Activated CD4-positive, alpha-beta memory T cell treated with anti-CD3 and anti-CD28 coated beads for 36 hours (primary cell): ENCODE data around the gene CDH24. TPM values are rescaled to one million over a fixed set of nuclear protein-coding genes. Genes with fewer than 3 reads are reported as not detected.
A peak's percentile ranks its signal among the peaks of the same experiment; 100 is the strongest.

ENCODE experiments used
- CTCF ChIA-PET: fragments of 350-600 bp; sonication (Branson Sonifier 250); formaldehyde crosslinking; loops from one replicate; lab custom pipeline; 2021; ENCODE audit warnings: antibody characterized with exemption, inconsistent platforms; lab: Charles Lee
- POLR2A ChIA-PET: fragments of 350-600 bp; sonication (Branson Sonifier 250); formaldehyde crosslinking; loops from one replicate; lab custom pipeline; 2021; ENCODE audit warnings: antibody characterized with exemption; lab: Charles Lee
- DNase-seq: peaks from one replicate; pipeline ENCODE4 v3.0.0-alpha.2; 2020
- H3K27ac Mint-ChIP-seq: one replicate; pipeline ENCODE4 v1.8.0; 2021; ENCODE audit warnings: mixed read lengths
- H3K27me3 Mint-ChIP-seq: one replicate; pipeline ENCODE4 v1.8.0; 2021; ENCODE audit warnings: mixed read lengths
- H3K36me3 Mint-ChIP-seq: one replicate; pipeline ENCODE4 v1.8.0; 2021; ENCODE audit warnings: mixed read lengths
- H3K4me1 Mint-ChIP-seq: one replicate; pipeline ENCODE4 v1.8.0; 2021; ENCODE audit warnings: low read depth, mixed read lengths
- H3K4me3 Mint-ChIP-seq: one replicate; pipeline ENCODE4 v1.8.0; 2021; ENCODE audit warnings: mild to moderate bottlenecking, mixed read lengths
- H3K9me3 Mint-ChIP-seq: one replicate; pipeline ENCODE4 v1.8.0; 2021; ENCODE audit warnings: mixed read lengths
- intact Hi-C: fragments of 100-400 bp; cut with micrococcal nuclease; formaldehyde crosslinking; loops from one replicate; pipeline ENCODE4 v1.15.1; 2023
- total RNA-seq, 2 experiments: library from RNA; stranded (reverse); gene quantifications; one replicate each; pipeline ENCODE4 v1.2.3, GENCODE V29; 2021

The CDH24 gene
- total RNA-seq, 2 experiments from 2014 or later = 1.00 to 1.1 TPM

DNA sequence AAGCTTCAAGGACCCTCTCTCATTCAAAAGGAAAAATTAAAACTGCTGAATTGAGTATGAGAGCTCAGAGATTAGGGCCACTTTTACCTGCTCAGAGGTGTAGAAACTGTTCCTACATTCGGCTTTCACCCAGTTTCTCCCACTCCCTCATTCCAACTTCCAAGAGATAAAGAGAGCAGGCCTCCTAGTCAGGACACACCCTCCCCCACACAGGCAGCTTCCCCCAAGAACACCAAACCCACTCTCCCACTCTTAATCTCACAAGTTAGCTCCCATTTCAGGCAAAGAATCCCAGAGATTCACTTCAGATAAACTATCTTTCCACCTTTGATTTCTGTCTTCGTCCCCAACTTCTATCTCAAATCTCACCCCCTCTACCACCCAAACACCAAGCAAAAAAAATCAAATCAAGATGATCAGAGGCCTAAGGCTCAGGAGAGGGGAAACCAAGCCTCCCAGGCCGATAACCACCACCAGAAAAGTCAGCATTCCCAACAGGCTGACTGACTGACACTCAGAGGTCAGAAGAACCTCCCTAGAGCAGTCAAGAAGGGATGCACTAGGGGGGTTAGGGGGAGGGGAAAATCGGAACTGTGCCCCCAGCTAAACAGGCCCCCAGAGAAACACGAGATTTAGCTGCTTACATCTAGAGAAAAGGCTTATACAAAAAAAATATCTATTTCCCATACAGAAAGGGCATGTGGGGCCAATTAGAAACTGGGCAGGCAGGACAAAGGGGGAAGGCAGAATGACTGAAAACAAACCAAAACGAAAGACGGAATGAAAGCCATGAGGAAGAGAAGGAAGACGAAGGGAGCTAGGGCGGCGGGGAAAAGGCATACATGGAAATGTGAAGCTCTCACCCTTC, 13.2 kb upstream of the CDH24 start:
- intact Hi-C loops = loop anchor here (1.0 kb wide), 1 partner anchor 25 kb away; the partner anchor contains the start of genes ACIN1 and C14orf119
- Mint-ChIP-seq H3K9me3 (no peaks in the 10 kb centered on the region), H3K4me3 (peak overlapping the region; percentile 94), H3K4me1 (peaks cover 44% of the 10 kb centered on the region), H3K36me3 (peaks cover 49% of the 10 kb centered on the region), H3K27me3 (no peaks in the 10 kb centered on the region), H3K27ac (peak overlapping the region; percentile 88)
- no peak for DNase-seq
- ChIA-PET POLR2A (interaction anchor here (0.6 to 2.6 kb wide), 3 partner anchors 8 to 64 kb away, joined by 3 to 17 read pairs (median 3); partner anchors contain the start of genes ACIN1 and C14orf119), CTCF (interaction anchor here (0.8 to 5.2 kb wide), 17 partner anchors 8 to 230 kb away, joined by 3 to 65 read pairs (median 7); partner anchors contain the start of genes ACIN1, AJUBA, C14orf119 and CDH24)

DNA sequence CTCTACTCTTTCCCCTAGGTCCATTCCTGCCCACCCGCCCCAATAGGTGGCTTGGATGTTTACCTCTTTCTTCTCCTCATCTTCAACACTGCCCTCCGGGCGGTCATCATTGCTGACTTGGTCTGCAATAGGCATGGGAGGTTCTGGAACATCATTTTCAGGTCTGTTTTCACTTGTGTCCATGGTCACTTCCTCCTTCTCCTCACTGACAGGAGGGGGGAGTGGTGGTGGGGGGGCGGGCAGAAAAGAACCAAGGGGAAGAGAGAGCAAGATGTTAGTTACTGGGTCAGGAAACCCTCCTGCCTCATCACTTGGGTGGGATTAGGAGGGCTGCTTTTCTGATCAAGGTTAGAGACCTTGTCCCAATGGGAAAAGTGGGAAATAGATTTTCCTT, 12.1 kb upstream of the CDH24 start:
- intact Hi-C loops = loop anchor here (1.0 to 2.0 kb wide), 2 partner anchors 39 to 118 kb away; no protein-coding TSS in a partner anchor
- no peak overlapping the region for H3K27ac Mint-ChIP-seq
- CTCF ChIA-PET = interaction anchor here (0.7 to 18.9 kb wide), 56 partner anchors 10 to 489 kb away, joined by 3 to 839 read pairs (median 7); partner anchors contain the start of genes ACIN1, AJUBA, C14orf119 and CDH24
- peaks cover 45% of the 10 kb centered on the region for H3K36me3 Mint-ChIP-seq
- H3K9me3 Mint-ChIP-seq = no peaks in the 10 kb centered on the region
- POLR2A ChIA-PET = interaction anchor here (0.7 kb wide), 1 partner anchor 62 kb away, joined by 3 read pairs; no protein-coding TSS in a partner anchor
- H3K4me1 Mint-ChIP-seq = peaks cover 42% of the 10 kb centered on the region
- DNase-seq = no peak
- H3K4me3 Mint-ChIP-seq = no peak overlapping the region
- H3K27me3 Mint-ChIP-seq = no peaks in the 10 kb centered on the region

DNA sequence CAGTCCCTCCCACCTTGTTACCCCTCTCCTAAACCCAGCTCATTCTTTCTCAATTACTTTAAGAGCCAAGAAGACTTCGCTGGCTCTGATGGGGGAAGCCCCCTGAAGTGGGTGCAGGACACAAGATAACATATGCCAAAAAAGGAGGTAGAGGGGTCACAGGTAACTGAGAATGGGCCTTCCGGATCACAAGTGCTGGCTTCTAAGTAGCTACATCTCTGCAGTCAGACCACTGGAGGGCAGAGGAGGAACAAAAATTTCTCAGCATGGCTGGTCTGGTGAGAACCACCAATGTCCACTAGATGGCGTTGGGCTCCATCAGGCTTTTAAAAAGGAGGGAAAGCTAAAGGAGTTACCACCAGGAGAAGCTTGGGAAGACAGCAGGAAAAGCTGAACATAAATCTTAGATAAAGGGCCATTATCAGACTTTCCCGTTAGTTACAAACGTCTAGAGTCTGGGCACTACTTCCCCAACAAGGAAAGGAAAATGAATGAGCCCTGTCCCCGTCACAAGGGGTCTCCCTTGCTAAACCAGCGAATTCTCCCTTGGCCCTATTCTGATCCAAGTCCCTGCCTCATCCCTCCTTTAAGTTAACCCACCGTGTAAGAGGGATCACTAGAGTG, 11.6 kb upstream of the CDH24 start:
- Mint-ChIP-seq H3K4me1 (peaks cover 42% of the 10 kb centered on the region), H3K36me3 (peaks cover 48% of the 10 kb centered on the region), H3K4me3 (no peak overlapping the region), H3K9me3 (no peaks in the 10 kb centered on the region), H3K27me3 (no peaks in the 10 kb centered on the region), H3K27ac (peak overlapping the region; percentile 66)
- peak; percentile 82 for DNase-seq
- intact Hi-C loops = loop anchor here (1.0 to 2.0 kb wide), 2 partner anchors 40 to 118 kb away; no protein-coding TSS in a partner anchor
- POLR2A ChIA-PET = interaction anchor here (0.7 to 1.1 kb wide), 2 partner anchors 11 to 62 kb away, joined by 3 read pairs; partner anchors contain the start of gene CDH24
- CTCF ChIA-PET = interaction anchor here (0.6 to 18.9 kb wide), 63 partner anchors 11 to 489 kb away, joined by 3 to 839 read pairs (median 6); partner anchors contain the start of genes ACIN1, AJUBA, C14orf119 and CDH24

DNA sequence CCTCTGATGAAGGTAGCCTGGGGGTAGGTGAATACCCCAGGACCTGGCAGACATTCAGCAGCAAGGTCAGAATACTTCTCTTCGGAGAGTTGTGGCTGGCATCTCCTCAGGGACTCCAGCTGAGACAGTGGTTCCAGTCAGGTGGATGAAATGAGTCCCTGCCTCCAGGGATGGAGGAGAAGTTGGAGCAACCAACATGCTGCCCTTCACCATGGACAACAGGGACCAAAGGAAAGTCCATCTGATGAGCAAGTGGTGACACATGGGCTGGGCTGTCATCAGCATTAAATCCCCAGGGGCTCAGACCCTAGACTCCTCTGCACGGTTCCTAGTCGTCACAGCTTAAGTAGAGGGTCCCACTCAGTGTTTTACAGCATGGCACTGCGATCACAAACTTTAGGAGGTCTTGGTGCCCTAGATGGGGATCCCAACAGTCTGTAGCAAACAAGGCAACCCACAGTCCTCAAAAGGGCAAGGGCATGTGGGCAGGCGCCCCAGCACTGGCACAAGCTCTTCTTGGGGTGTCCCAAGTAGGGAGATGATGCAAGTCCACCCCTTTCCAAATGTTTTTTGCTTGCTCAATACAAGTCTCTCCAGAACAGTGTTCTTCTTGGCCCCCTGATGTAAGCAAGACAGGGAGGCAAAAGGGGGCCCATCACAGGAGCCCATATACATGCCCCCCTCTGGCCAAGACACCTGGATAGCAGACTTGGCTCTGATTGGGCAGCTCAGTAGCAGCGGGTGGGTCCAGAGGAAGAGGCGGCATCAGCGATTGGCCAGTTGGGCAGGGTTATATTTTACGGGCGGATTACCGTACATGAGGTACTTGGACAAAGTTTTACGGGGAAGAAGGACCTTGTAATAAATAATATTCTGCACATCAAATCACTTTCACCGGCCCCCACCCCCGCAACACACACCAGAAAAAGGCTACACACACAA, 10.8 kb upstream of the CDH24 start:
- Mint-ChIP-seq H3K4me3 (no peak overlapping the region), H3K9me3 (no peaks in the 10 kb centered on the region), H3K27ac (peak overlapping the region; percentile 66), H3K4me1 (peaks cover 42% of the 10 kb centered on the region), H3K27me3 (no peaks in the 10 kb centered on the region), H3K36me3 (peaks cover 55% of the 10 kb centered on the region)
- POLR2A ChIA-PET = interaction anchor here (1.1 kb wide), 1 partner anchor 10 kb away, joined by 3 read pairs; the partner anchor contains the start of gene CDH24
- no peak for DNase-seq
- CTCF ChIA-PET = interaction anchor here (0.6 to 18.9 kb wide), 62 partner anchors 10 to 490 kb away, joined by 3 to 839 read pairs (median 6); partner anchors contain the start of genes ACIN1, AJUBA, C14orf119 and CDH24
- intact Hi-C loops = loop anchor here (2.0 kb wide), 1 partner anchor 41 kb away; no protein-coding TSS in a partner anchor

GRCh38 chr14:23066855-23067744, 9.8 kb upstream of the CDH24 start:
- DNase-seq = no peak
- H3K9me3 Mint-ChIP-seq = no peaks in the 10 kb centered on the region
- ChIA-PET POLR2A (no interaction called here), CTCF (interaction anchor here (1.3 to 18.9 kb wide), 8 partner anchors 9 to 255 kb away, joined by 3 to 839 read pairs (median 38); partner anchors contain the start of genes AJUBA, CDH24 and PABPN1)
- peaks cover 60% of the 10 kb centered on the region for H3K36me3 Mint-ChIP-seq
- H3K27me3 Mint-ChIP-seq = no peaks in the 10 kb centered on the region
- H3K4me1 Mint-ChIP-seq = peaks cover 39% of the 10 kb centered on the region
- intact Hi-C loops = no loop called here
- no peak overlapping the region for H3K4me3 Mint-ChIP-seq
- H3K27ac Mint-ChIP-seq = no peak overlapping the region

- Mint-ChIP-seq H3K4me3 (no peak overlapping the region), H3K36me3 (peaks cover 60% of the 10 kb centered on the region), H3K4me1 (peaks cover 32% of the 10 kb centered on the region), H3K27me3 (no peaks in the 10 kb centered on the region), H3K27ac (no peak overlapping the region), H3K9me3 (no peaks in the 10 kb centered on the region)
- CTCF ChIA-PET = interaction anchor here (1.3 to 18.9 kb wide), 4 partner anchors 8 to 76 kb away, joined by 3 to 839 read pairs (median 48); partner anchors contain the start of genes AJUBA and CDH24
- POLR2A ChIA-PET = no interaction called here
- no peak for DNase-seq
- intact Hi-C loops = no loop called here
These were observed 9.0 kb upstream of the CDH24 start for GRCh38 chr14:23066368-23066767.

DNA sequence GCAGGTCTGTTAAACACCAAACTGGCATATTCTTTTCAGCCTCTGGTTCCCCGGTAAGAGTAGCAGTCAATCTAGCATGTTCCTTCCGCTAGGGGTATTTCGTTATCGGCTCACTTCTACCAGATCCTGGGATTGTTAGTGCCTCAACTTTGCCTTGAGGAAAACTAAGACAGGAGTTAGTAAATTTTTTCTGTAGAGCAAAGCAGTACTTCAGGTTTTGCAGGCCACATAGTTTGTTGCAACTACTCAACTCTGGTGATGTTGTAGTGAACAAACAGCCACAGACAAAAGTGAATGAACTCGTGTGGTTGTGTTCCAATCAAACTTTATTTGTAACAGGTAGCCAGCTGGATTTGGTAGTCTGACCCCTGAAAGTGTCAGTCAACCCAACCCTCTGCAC, 6.3 kb upstream of the CDH24 start:
- H3K9me3 Mint-ChIP-seq = no peaks in the 10 kb centered on the region
- peaks cover 62% of the 10 kb centered on the region for H3K36me3 Mint-ChIP-seq
- no peaks in the 10 kb centered on the region for H3K27me3 Mint-ChIP-seq
- no peak for DNase-seq
- H3K27ac Mint-ChIP-seq = no peak overlapping the region
- POLR2A ChIA-PET = no interaction called here
- CTCF ChIA-PET = interaction anchor here (11.0 to 18.9 kb wide), 2 partner anchors 74 to 89 kb away, joined by 129 to 839 read pairs; partner anchors contain the start of gene AJUBA
- H3K4me1 Mint-ChIP-seq = peaks cover 10% of the 10 kb centered on the region
- no peak overlapping the region for H3K4me3 Mint-ChIP-seq
- intact Hi-C loops = no loop called here

- no peak overlapping the region for H3K4me3 Mint-ChIP-seq
- H3K27ac Mint-ChIP-seq = no peak overlapping the region
- H3K9me3 Mint-ChIP-seq = no peaks in the 10 kb centered on the region
- CTCF ChIA-PET = interaction anchor here (0.7 to 18.9 kb wide), 9 partner anchors 9 to 650 kb away, joined by 3 to 839 read pairs (median 4); partner anchors contain the start of genes AJUBA and CEBPE
- intact Hi-C loops = no loop called here
- peaks cover 55% of the 10 kb centered on the region for H3K36me3 Mint-ChIP-seq
- no peaks in the 10 kb centered on the region for H3K27me3 Mint-ChIP-seq
- peaks cover 10% of the 10 kb centered on the region for H3K4me1 Mint-ChIP-seq
- no peak for DNase-seq
- POLR2A ChIA-PET = interaction anchor here (0.6 to 1.0 kb wide), 3 partner anchors 8 to 89 kb away, joined by 3 read pairs; no protein-coding TSS in a partner anchor
These were observed 4.7 kb upstream of the CDH24 start for GRCh38 chr14:23062002-23062401.

DNA sequence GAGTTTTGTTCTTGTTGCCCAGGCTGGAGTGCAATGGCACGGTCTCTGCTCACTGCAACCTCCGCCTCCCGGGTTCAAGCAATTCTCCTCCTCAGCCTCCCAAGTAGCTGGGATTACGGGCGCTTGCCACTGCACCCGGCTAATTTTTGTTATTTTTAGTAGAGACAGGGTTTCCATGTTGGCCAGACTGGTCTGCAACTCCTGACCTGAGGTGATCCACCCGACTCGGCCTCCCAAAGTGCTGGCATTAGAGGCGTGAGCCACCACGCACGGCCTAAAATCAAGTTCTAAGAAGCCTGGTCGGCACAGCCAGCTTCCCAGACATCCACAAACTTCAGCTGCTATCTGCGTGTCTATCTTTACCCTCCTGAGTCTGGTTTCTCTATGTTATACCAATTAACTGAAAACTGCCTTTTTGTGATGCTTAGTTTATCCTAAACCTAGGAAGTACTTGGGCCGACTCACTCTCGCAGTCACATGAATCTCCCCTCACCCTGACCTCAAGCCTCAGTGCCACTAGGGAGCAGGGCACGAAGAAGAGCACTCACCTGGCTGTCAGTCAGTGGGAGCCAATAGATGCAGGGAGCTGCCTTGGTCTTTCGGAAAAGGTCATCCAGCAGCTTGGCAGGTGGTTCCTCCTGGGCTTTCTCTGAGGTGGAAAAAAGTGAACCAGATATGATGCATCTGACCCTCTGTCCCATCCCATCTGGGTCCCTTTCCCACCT, 3.4 kb upstream of the CDH24 start:
- Mint-ChIP-seq H3K9me3 (no peaks in the 10 kb centered on the region), H3K27me3 (peaks cover 2% of the 10 kb centered on the region), H3K27ac (no peak overlapping the region), H3K4me1 (peaks cover 17% of the 10 kb centered on the region), H3K36me3 (peaks cover 43% of the 10 kb centered on the region), H3K4me3 (no peak overlapping the region)
- CTCF ChIA-PET = interaction anchor here (0.6 to 18.9 kb wide), 6 partner anchors 7 to 86 kb away, joined by 4 to 839 read pairs (median 78); partner anchors contain the start of gene AJUBA
- no peak for DNase-seq
- intact Hi-C loops = no loop called here
- POLR2A ChIA-PET = interaction anchor here (0.7 kb wide), 1 partner anchor 11 kb away, joined by 4 read pairs; no protein-coding TSS in a partner anchor
